Fibroblast of gingiva (primary cell): ENCODE data around the gene WASF3.
"Not testable (repeated sequence)": the region's sequence is repeated elsewhere in the genome, so short reads cannot be mapped to it uniquely, and the experiment has no call there.

Source experiments
- DNase-seq: peaks from one replicate; pipeline ENCODE4 v3.0.0-alpha.2; 2011; ENCODE audit warnings: low read depth

The WASF3 gene

GRCh38 chr13:26718146-26718545, 160.7 kb downstream of the WASF3 start:
- no peak for DNase-seq

GRCh38 chr13:26718872-26719271, 161.4 kb downstream of the WASF3 start:
- no peak for DNase-seq

GRCh38 chr13:26719356-26719945, 162.0 kb downstream of the WASF3 start:
- DNase-seq = no peak

GRCh38 chr13:26721251-26722121, 164.0 kb downstream of the WASF3 start:
- no peak for DNase-seq

GRCh38 chr13:26722321-26722720, 164.8 kb downstream of the WASF3 start:
- DNase-seq = no peak

- DNase-seq = not testable (repeated sequence)
Measured at GRCh38 chr13:26723620-26724019, 166.1 kb downstream of the WASF3 start.

GRCh38 chr13:26726684-26727083, 169.2 kb downstream of the WASF3 start:
- no peak for DNase-seq

- no peak for DNase-seq
Measured at GRCh38 chr13:26727122-26727521, 169.6 kb downstream of the WASF3 start.

GRCh38 chr13:26727633-26728032, 170.2 kb downstream of the WASF3 start:
- DNase-seq = no peak

GRCh38 chr13:26735677-26736076, 178.2 kb downstream of the WASF3 start:
- DNase-seq = no peak
